HG03457 (cell line): ENCODE results near the gene FURIN.

Experiments used
- ATAC-seq: cut with Tn5 transposase; IDR thresholded peaks from one replicate; pipeline ENCODE4 v1.9.1; 2021; ENCODE audit warnings: moderate number of reproducible peaks; ENCODE audit not compliant: unreplicated experiment

The FURIN gene

GRCh38 chr15:90881978-90882721 lies 13.8 kb downstream of the FURIN start:
- ATAC-seq = no peak

GRCh38 chr15:90882781-90883525 lies 14.6 kb downstream of the FURIN start:
- no peak for ATAC-seq

GRCh38 chr15:90883526-90883975 lies 15.2 kb downstream of the FURIN start:
- no peak for ATAC-seq

- no peak for ATAC-seq
These were observed 15.8 kb downstream of the FURIN start, which contains the start of gene FES for GRCh38 chr15:90883976-90884718. TSS of gene FES (plus strand) at chr15:90884504. CDS start at chr15:90885046, 542 bp downstream.

DNA sequence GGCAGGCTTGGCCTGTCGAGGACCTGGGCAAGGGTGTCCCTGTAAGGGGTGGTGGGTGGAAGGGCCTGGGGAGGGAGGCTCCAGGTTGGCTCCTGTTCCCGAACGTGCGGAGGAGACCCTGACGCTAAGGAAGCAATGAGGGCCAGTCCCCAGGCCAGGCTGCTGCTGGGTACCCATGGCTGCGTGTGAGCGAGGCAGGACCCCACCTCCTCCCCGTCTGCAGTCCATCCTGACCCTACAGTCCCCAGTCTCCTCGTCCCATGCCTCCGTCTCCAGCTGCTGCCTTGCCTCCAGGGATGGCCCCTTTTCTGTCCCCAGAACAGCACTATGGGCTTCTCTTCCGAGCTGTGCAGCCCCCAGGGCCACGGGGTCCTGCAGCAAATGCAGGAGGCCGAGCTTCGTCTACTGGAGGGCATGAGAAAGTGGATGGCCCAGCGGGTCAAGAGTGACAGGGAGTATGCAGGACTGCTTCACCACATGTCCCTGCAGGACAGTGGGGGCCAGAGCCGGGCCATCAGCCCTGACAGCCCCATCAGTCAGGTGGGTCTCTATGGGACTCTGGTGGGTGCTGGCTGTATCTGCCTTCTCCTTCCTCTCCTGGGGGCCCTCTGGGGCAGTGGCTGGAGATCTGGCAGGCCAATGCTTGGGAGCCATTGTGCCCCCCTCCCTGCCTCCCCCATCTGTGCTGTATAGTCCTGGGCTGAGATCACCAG lies 16.5 kb downstream of the FURIN start:
- no peak for ATAC-seq

GRCh38 chr15:90885432-90886290 lies 17.3 kb downstream of the FURIN start:
- ATAC-seq = peak; percentile 59

DNA sequence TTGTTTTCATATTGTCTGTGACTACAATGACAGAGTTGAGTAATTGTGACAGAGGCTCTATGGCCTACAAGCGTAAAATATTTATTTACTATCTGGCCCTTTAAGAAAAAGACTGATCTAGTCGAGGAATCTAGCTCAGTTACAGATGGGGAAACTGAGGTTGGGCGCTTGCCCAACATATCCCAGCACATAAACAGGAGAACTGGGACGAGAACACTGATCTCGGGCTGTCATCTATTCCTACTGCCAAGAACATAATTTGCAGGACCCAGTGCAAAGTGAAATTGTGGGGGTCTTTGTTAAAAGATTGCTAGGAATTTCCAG lies 17.9 kb downstream of the FURIN start:
- ATAC-seq = no peak

GRCh38 chr15:90887037-90887481 lies 18.7 kb downstream of the FURIN start:
- no peak for ATAC-seq

GRCh38 chr15:90889313-90889730 lies 20.9 kb downstream of the FURIN start:
- no peak for ATAC-seq

- no peak for ATAC-seq
These were observed 21.5 kb downstream of the FURIN start for GRCh38 chr15:90889736-90890456.

DNA sequence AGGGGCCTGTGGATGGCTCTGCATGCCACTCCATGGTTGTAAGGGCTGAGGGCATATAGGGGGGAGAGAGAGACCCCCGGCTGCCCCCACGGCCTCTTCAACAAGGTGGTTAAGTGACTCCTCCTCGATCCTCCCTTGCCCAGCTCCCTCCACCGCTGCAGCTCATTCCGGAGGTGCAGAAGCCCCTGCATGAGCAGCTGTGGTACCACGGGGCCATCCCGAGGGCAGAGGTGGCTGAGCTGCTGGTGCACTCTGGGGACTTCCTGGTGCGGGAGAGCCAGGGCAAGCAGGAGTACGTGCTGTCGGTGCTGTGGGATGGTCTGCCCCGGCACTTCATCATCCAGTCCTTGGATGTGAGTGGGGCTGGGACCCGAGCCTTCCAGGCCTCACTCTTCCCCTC lies 22.5 kb downstream of the FURIN start:
- ATAC-seq = no peak

DNA sequence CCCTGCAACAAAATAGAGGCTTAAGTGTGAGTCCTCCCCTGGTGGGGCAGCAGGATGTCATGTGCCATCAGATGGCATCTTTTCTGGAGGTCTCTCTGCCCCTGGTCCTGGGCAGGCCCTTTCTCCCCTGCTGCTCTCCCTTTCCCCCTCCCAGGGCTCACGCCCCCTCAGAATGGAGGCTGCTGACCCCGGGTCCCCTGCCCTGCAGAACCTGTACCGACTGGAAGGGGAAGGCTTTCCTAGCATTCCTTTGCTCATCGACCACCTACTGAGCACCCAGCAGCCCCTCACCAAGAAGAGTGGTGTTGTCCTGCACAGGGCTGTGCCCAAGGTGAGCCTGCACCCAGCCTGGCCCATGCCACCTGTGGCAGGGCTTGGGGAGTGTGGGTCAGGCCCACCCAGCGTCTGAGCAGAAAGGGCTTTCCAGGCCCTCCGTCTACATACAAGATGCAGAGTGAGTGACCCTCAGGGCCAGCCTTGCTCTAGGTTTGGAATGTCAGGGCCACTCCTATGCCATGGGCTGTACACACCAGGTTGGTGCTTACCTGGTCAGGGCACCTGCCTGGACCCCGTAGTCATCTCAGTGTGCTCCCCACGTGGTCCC lies 23.1 kb downstream of the FURIN start:
- no peak for ATAC-seq

DNA sequence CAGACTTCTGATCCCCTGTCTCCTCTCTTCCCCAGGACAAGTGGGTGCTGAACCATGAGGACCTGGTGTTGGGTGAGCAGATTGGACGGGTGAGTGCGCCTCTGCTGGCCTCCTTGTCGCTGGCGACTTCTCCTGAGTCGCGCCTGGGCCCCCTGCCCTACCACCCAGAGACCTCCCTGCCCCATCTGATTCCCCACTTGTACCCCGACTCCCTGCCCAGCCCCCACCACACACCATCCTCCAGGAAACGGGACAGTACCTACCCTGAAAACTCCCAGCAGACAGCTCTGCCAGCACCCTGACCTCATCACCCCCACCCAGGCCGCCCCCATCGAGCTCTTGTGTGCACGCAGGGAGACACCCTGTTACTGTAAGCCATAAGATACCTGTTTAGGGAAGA lies 23.6 kb downstream of the FURIN start:
- no peak for ATAC-seq

DNA sequence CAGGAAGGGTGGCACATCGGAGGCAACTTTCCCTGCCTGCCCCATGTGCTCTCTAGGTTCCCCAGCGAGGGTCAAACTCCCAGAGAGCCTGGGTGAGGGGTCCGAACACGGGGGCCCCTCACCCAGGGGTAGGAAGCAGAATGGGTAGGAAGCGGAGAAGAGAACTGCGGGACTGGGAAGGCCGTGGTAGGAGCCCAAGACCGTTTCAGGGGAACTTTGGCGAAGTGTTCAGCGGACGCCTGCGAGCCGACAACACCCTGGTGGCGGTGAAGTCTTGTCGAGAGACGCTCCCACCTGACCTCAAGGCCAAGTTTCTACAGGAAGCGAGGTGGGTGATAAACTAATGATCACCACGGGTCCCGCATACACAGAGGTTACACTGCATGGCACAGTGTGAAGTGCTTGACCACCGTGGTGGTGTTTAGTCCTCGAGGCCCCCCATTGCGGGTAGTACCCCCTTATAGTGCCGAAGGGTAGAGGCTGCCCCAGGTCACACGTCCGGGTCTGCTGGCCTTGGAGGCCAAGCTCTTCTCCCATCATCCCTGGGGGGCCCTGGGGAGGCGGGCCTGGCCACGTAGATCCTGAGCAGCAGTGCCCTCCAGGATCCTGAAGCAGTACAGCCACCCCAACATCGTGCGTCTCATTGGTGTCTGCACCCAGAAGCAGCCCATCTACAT lies 24.2 kb downstream of the FURIN start:
- no peak for ATAC-seq

DNA sequence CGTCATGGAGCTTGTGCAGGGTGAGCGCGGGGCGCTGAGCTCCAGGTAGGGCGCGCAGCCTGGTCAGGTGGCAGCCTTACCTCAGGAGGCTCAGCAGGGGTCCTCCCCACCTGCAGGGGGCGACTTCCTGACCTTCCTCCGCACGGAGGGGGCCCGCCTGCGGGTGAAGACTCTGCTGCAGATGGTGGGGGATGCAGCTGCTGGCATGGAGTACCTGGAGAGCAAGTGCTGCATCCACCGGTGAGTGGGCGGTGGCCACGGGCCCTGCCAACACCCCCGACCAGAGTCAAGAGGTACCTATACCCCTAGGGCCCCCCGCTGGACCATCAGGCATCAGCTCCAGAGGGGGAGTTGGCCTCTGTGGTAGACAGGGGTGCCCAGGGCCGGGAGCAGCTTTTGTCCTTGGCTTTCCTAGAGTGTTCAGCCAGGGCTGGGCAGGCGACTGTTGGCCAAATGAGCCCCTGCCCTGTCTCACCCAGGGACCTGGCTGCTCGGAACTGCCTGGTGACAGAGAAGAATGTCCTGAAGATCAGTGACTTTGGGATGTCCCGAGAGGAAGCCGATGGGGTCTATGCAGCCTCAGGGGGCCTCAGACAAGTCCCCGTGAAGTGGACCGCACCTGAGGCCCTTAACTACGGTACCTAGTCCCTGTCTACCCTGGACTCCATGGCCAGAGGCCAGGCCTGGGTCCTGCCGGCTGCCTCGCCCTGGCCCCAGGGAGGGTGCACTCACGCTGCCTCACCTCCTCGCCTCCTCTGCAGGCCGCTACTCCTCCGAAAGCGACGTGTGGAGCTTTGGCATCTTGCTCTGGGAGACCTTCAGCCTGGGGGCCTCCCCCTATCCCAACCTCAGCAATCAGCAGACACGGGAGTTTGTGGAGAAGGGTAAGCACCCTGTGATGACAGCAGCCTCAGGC lies 25.0 kb downstream of the FURIN start:
- no peak for ATAC-seq

GRCh38 chr15:90895571-90896117 lies 27.3 kb downstream of the FURIN start:
- no peak for ATAC-seq

DNA sequence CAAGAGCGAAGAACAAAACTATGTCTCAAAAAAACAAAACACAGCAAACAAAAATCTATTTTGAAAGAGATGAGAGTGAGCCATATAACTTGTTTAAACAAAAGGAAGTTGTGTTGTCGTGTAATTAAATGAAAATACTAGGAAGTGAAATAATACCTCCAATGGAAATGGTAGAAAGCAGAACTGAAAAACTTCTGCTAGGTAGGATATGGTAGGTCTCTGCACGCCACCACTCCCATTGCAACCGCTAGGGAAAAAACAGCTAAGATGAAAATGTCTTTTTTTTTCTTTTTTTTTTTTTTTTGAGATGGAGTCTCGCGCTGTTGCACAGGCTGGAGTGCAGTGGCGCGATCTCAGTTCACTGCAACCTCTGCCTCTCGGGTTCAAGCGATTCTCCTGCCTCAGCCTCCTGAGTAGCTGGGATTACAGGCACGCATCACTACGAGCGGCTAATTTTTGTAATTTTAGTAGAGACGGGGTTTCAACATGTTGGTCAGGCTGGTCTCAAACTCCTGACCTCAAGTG lies 28.8 kb downstream of the FURIN start:
- peak; percentile 45 for ATAC-seq
